ENCODE measurements around the gene PALLD. TPM values are rescaled to one million over a fixed set of nuclear protein-coding genes. Genes with fewer than 3 reads are reported as not detected.

The PALLD gene
- total RNA-seq, 1 donor from 2014 or later, result 58.7 TPM

DNA sequence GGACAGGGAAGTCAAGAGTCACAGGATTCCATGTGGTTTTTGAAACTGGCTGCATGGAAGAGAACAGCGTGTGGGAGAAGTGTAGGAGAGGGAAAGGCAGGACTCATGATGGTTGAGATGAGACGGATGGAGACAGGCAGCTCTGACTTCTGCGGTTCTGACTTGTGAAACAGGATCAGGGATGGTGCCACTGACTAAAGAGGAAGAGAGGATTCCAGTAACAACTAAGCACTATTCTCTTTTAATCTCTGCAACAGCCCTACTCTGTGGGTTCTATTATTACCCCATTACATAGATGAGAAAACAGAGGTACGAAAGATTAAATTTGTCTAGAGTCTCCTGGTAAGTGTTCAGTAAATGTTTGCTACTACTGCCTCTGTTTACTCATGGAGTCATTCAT, 356.9 kb downstream of the PALLD start:
- TF ChIP-seq, protein P1, sequence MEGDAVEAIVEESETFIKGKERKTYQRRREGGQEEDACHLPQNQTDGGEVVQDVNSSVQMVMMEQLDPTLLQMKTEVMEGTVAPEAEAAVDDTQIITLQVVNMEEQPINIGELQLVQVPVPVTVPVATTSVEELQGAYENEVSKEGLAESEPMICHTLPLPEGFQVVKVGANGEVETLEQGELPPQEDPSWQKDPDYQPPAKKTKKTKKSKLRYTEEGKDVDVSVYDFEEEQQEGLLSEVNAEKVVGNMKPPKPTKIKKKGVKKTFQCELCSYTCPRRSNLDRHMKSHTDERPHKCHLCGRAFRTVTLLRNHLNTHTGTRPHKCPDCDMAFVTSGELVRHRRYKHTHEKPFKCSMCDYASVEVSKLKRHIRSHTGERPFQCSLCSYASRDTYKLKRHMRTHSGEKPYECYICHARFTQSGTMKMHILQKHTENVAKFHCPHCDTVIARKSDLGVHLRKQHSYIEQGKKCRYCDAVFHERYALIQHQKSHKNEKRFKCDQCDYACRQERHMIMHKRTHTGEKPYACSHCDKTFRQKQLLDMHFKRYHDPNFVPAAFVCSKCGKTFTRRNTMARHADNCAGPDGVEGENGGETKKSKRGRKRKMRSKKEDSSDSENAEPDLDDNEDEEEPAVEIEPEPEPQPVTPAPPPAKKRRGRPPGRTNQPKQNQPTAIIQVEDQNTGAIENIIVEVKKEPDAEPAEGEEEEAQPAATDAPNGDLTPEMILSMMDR (conservative IDR thresholded peaks at IDR 0.05), result no peak
- Mint-ChIP-seq H3K27me3 (ENCODE audit: low read depth) (no peaks in the 10 kb centered on the region), H3K9me3 (peaks cover 7% of the 10 kb centered on the region), H3K36me3 (ENCODE audit: low read depth) (peaks cover 23% of the 10 kb centered on the region), H3K27ac (ENCODE audit: unreplicated experiment) (peak overlapping the region; percentile 59), H3K4me1 (peaks cover 32% of the 10 kb centered on the region), H3K4me3 (no peak overlapping the region)
- DNase-seq (ENCODE audit: low read depth, low spot score), result no peak

DNA sequence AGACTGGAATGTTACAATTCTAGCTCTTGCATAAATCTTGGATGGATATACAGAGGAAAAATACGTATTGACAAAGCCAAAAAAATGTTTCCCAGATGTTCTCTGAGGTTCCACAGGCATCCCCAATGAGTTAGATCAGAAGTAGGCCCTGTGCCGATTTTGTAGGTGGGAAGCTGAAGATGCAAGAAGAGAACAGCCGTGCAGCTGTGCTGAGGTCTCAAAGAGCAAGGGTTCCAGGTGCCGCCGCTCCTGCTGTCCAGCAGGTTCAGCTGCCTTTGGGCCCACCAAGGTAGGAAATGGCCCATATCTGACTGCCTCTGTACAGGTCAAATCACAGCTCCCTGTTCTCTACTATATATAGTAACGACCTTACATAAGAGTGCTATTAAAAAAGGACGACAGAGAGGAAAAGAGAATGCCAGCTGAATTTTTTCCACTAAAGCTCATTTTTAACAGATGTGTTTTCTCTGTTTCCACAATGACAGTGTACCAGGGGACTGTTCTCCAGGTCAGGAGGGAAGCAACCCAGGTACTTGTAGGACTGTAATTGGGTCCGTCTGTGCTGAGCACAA, 357.6 kb downstream of the PALLD start:
- TF ChIP-seq, protein P1 (conservative IDR thresholded peaks at IDR 0.05), result no peak
- H3K4me3 Mint-ChIP-seq, result no peak overlapping the region
- H3K4me1 Mint-ChIP-seq, result peaks cover 31% of the 10 kb centered on the region
- H3K36me3 Mint-ChIP-seq (ENCODE audit: low read depth), result peaks cover 27% of the 10 kb centered on the region
- peaks cover 7% of the 10 kb centered on the region for H3K9me3 Mint-ChIP-seq
- no peaks in the 10 kb centered on the region for H3K27me3 Mint-ChIP-seq (ENCODE audit: low read depth)
- H3K27ac Mint-ChIP-seq (ENCODE audit: unreplicated experiment), result no peak overlapping the region
- no peak for DNase-seq (ENCODE audit: low read depth, low spot score)

DNA sequence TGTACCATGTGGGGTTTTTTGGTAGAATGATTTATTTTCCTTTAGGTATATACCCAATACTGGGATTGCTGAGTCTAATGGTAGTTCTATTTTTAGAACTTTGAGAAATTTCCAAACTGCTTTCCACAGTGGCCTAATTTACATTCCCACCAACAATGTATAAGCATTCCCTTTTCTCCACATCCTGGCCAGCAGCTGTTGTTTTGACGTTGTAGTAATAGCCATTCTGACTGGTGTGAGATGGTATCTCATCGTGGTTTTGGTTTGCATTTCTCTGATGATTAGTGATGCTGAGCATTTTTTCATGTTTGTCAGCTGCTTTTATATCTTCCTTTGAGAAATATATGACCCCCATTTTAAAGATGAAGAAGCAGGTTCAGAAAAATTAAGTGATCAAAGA, 359.5 kb downstream of the PALLD start:
- Mint-ChIP-seq H3K4me1 (peaks cover 21% of the 10 kb centered on the region), H3K27me3 (ENCODE audit: low read depth) (no peaks in the 10 kb centered on the region), H3K27ac (ENCODE audit: unreplicated experiment) (no peak overlapping the region), H3K4me3 (no peak overlapping the region), H3K9me3 (peaks cover 7% of the 10 kb centered on the region), H3K36me3 (ENCODE audit: low read depth) (peaks cover 30% of the 10 kb centered on the region)
- DNase-seq (ENCODE audit: low read depth, low spot score), result no peak
- TF ChIP-seq, protein P1 (conservative IDR thresholded peaks at IDR 0.05), result no peak

GRCh38 chr4:168857009-168857408, 360.2 kb downstream of the PALLD start:
- TF ChIP-seq, protein P1 (conservative IDR thresholded peaks at IDR 0.05), result no peak
- peaks cover 30% of the 10 kb centered on the region for H3K36me3 Mint-ChIP-seq (ENCODE audit: low read depth)
- peaks cover 7% of the 10 kb centered on the region for H3K9me3 Mint-ChIP-seq
- H3K4me3 Mint-ChIP-seq, result no peak overlapping the region
- peak overlapping the region; percentile 43 for H3K27ac Mint-ChIP-seq (ENCODE audit: unreplicated experiment)
- H3K4me1 Mint-ChIP-seq, result peaks cover 21% of the 10 kb centered on the region
- no peaks in the 10 kb centered on the region for H3K27me3 Mint-ChIP-seq (ENCODE audit: low read depth)
- no peak for DNase-seq (ENCODE audit: low read depth, low spot score)

- peaks cover 7% of the 10 kb centered on the region for H3K9me3 Mint-ChIP-seq
- H3K36me3 Mint-ChIP-seq (ENCODE audit: low read depth), result peaks cover 33% of the 10 kb centered on the region
- H3K4me1 Mint-ChIP-seq, result peaks cover 21% of the 10 kb centered on the region
- no peak overlapping the region for H3K4me3 Mint-ChIP-seq
- TF ChIP-seq, protein P1 (conservative IDR thresholded peaks at IDR 0.05), result no peak
- no peak overlapping the region for H3K27ac Mint-ChIP-seq (ENCODE audit: unreplicated experiment)
- no peak for DNase-seq (ENCODE audit: low read depth, low spot score)
- H3K27me3 Mint-ChIP-seq (ENCODE audit: low read depth), result no peaks in the 10 kb centered on the region
Observed at GRCh38 chr4:168857546-168858314, 360.9 kb downstream of the PALLD start.

All from neural crest cell (in vitro differentiated cells).